CD4-positive, alpha-beta T cell treated with Interleukin-10 for 1 hour (primary cell): ENCODE results near the gene DNAJA4.

Experiments
- DNase-seq: peaks from one replicate; pipeline ENCODE4 v3.0.0-alpha.2; 2020

Gene DNAJA4

GRCh38 chr15:78264304-78265136, at the start of gene DNAJA4:
DNAJA4 (plus strand) TSS chr15:78264562; CDS start chr15:78264764, 202 bp downstream.
- DNase-seq = peak; percentile 79

DNA sequence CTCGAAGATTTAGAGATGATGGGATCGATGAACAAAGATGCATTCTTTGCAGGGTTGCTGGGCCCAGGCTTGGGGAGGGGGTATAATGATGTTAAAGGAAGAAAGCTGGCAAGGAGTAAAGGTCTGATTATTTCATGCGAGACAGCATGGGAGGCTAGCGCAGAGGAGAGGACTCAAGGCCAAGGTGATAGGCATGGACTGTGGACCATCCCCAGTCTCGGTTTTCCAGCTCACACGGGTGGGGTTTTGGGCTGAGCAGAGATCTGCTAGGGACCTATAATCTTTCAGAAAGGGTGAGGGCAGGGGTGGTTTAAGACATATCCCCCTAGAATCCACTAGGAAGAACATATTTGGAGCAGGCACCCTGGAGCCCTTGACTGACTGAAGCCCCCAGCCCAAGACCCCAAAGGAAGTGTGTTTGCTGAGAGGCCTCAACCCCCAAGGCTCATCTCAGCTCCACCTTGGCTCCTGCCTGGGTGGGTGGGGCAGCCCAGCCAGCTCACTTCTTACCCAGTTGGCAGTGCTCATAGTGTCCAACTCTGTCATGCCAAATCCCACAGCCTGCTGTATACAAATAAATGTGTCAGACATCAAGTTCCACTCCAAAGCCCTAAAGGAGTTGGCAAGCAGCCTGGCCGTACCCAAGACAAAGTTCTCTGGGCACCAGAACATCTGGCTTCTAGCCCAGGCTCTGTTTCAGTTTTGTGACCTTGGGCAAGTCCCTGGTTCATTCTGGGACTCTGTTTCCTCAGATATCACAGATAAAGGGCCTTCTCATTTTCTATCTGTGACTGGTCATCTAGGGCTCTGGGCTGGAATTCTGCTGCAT, 47.9 kb upstream of the DNAJA4 start:
- no peak for DNase-seq

DNA sequence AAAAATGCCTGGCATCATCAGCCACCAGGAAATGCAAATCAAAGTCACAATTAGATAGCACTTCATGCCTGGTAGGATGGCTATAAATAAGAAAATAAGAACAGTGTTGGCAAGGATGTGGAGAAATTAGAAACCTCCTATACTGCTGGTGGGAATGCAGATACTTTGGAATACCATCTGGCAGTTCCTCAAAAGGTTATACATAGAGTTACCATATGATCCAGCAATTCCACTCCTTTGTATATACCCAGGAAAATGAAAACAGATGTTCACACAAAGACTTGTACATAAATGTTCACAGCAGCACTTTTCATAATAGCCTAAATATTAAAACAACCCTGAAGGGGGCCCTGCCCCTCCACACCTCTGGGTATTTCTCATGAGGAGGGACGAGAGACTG, 43.6 kb upstream of the DNAJA4 start:
- DNase-seq = no peak

GRCh38 chr15:78222745-78223395, 41.5 kb upstream of the DNAJA4 start:
- no peak for DNase-seq

DNA sequence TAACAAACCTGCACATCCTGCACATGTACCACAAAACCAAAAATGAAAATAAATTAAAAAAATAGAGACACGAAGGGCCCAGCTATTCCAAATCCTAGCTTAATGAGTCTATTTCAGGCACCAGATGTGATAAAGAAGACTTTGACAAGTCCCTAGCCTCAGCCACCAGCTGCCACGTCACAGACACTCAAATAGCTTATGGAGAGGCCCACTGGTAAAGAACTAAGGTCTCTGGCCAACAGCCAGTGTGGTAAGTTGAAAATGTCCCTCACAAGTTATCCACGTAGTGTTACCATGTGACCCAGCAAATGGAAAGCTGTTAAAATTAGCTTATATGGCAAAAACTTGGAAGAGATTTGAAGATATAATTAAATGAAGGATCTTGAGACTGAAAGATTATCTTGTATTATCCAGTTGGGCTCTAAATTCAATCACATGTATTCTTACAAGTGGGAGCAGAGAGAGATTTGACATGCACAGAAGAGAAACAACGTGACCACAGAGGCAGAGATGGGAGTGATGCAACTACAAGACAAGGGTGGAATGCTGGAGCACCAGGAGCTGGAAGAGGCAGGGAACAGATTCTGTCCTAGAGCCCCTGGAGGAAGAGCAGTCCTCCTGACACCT, 40.9 kb upstream of the DNAJA4 start:
- DNase-seq = no peak

GRCh38 chr15:78224023-78224411, 40.3 kb upstream of the DNAJA4 start:
- DNase-seq = peak; percentile 7

DNA sequence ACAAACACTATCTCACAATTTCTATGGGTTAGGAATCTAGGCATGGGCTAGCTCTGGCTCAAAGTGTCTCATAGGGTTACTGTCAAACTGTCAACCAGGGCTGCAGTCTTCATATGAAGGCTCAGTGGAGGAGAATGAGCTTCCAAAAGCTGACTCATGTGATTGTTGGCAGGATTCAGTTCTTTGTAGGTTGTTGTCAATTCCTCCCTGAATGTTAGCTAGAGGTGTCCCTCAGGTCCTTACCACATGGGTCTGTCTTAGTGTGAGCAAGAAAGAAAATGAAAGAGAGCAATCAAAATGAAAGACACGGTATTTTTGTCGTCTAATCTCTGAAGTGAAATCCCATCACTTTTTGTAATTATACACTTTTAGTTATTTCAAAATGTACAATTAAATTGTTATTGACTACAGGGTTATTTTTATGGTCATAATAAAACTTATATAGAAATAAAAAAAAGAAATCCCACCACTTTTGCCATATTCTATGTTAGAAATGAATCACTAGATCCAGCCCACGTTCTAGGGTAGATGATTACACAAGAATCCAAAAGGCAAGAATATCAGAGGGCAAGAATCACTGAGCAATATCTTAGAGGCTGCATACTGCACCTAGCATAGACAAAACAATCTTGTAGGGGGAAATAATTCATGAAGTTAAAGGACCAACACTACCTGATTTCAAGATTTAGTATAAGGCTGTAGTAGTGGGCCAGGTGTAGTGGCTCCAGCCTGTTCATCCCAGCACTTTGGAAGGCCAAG, 38.4 kb upstream of the DNAJA4 start:
- no peak for DNase-seq

- DNase-seq = no peak
Observed at GRCh38 chr15:78228356-78228996, 35.9 kb upstream of the DNAJA4 start.

DNA sequence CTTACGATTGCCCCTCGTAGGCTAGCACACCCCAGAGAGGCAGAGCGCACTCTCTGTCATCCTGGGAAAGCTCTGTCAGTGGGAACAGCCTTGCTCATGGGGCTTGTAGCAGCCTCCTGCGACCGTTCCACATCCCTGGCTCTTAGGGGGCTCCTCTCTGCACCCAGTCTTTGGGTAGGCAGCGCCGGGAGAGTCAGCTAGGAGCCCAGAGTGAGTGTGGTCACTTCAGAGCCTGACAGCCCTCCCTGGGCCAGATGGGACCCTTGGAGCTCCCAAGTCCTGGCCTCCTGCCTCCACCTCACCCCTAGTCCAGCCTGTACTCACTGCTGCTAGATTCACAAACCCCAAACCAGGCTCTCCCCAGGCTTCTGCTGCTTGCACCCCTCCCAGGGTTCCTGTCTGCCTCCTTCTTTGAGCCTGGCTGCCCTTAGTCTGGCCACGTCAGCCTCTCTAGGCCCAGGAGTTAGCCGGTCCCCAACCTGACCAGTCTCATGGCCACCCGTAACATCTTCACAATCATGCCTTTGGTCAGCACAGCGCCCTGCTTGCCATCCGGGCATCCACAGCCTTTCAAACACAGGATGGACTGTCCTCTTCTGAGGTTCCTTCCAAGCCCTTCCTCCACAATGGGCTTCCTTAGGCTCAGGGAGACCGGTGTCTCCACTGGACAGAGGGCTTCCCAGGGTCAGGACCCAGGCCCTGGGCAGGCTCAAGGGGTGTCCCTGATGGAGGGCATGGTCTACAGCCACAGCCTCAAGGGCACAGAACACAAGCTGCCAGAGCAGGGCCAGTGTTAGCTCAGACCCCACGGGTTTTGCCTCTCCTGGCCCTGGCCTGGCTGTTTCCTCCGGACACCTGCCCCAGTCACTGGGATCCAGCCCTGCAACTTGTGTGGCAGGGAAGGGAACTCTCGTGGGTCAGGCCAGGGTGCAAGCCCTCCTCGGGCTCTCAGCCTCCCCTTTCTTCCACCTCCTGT, 34.6 kb upstream of the DNAJA4 start:
- no peak for DNase-seq

DNA sequence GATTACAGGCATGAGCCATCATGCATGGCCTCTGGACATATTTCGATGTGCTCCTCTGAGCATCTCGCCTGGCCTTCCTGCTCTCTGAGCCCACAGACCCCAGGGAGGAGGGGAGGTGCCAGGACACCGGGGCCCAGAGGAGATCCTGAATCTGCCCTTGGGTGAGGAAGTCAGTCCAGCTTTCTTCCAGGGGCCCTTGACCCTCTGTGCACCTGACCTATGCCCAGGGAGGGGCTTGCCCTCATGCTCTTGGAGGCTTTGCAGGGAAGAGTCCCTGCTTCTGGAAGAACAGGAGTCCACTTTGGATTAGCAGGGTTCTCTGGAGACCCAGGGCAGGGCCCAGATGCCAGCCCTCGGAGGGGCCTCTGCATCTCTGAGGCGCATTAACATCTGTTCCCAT, 31.4 kb upstream of the DNAJA4 start:
- no peak for DNase-seq

DNA sequence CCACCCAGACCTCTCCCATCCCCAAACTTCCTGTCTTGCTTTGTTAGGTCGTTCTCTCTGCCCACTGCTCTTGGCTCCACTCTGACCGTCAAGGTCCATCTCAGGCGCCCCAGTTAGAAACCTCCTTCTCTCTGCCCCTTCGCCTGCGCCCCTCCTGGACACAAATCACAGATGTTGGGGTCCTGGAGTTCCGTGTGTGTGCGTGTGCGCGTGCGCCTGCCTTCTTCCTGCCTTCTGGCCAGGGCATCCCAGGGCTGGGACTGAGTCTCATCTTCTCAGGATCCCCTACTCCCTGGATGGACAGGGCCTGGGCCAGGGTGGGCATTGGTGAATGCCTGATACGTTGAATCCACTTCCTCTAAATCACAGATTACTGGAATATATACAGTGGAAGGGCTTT, 30.9 kb upstream of the DNAJA4 start:
- no peak for DNase-seq

DNA sequence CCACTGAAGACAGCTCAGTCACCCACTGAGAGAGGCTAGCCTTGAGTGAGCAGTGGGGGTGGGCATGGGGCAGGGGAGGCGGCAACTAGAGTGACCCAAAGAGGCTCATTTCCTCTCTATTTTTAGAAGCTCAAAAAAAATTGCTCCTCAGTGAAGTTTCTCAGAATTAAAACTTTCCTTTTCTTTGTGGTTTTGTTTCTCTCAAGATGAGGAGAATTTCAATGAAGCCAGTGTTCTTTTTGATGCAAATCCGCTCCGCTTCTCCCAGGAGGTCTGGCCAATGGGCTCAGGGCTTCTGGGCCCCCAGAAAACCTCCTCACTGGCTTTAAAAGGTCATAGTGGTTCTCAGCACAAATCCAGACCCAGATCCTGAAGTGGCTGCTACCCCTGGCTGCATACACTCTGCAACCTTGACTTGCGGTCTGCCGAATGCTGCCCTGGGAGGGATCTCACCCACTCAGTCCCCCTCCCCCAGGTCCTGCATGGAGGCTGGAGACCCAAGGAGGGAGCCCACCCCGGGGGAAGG, 29.8 kb upstream of the DNAJA4 start, which contains the start of gene ACSBG1:
Gene ACSBG1, minus strand, starts transcription at position 51 of the 526 bp plus-strand sequence. CDS start 64 bp downstream, outside the sequence.
- DNase-seq = no peak

GRCh38 chr15:78236491-78236890, 27.9 kb upstream of the DNAJA4 start:
- no peak for DNase-seq

- no peak for DNase-seq
Observed at GRCh38 chr15:78237146-78237545, 27.2 kb upstream of the DNAJA4 start.

DNA sequence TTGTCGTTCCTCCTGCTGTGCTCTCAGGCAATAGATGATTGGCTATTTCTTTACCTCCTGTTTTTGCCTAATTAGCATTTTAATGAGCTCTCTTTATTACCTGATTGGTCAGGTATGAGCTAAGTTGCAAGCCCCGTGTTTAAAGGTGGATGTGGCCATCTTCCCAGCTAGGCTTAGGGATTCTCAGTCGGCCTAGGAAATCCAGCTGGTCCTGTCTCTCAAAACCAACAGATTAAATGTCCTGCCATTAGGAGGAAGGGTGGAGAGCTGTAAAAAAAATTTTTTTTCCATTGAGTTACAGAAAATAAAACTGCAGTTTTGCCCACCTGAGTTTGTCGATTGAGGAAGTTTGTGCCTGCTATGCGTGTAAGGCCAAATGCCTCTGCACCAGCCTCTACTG, 24.6 kb upstream of the DNAJA4 start:
- no peak for DNase-seq

GRCh38 chr15:78241017-78241416, 23.3 kb upstream of the DNAJA4 start:
- DNase-seq = peak; percentile 80

- DNase-seq = no peak
Observed at GRCh38 chr15:78242128-78242527, 22.2 kb upstream of the DNAJA4 start.

- DNase-seq = no peak
Observed at GRCh38 chr15:78243058-78243457, 21.3 kb upstream of the DNAJA4 start.

- no peak for DNase-seq
Observed at GRCh38 chr15:78243491-78243941, 20.8 kb upstream of the DNAJA4 start.

DNA sequence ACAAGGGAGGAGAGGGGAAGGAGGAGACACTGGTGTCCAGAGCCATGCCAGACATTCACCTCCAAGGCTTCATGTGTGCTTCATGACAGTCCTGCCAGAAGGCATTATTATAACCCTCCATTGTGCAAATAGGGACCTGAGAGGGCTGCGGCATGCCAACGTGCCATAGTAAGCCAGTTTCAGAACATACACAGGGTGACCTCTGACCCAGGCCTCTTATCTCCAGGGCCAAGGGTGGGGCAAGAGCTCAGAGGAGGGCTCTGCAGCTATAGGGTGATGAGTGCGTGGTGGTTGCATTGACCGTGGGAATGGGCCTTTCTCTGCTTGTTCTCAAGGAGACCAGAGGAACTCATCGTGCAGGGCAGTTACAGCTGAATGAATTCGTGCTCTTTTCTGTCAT, 20.3 kb upstream of the DNAJA4 start:
- no peak for DNase-seq
